ENCODE measurements around the gene CLIC3.
"Not testable (repeated sequence)": the region's sequence is repeated elsewhere in the genome, so short reads cannot be mapped to it uniquely, and the experiment has no call there.

Gene CLIC3

DNA sequence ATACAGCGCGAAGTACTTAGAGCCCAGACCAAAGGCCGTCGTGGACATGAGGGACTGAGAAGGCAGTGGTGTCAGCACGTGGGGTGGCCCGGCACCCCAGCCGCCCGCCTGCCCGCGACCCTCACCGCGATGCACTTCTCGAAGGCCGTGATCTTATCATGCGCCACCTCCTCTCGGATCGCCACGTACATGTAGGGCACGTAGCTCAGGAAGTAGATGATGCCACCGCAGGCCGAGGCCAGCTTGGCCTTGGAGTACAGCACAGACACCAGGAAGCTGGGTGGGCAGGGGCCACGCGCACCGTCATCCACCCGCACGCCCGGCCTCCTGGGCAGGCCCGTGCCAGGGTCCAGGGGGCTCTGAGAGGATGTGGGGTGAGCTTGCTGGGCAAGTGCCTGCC is 20.7 kb upstream of the CLIC3 start:
- no peak for DNase-seq (ENCODE audit: low read depth)

DNA sequence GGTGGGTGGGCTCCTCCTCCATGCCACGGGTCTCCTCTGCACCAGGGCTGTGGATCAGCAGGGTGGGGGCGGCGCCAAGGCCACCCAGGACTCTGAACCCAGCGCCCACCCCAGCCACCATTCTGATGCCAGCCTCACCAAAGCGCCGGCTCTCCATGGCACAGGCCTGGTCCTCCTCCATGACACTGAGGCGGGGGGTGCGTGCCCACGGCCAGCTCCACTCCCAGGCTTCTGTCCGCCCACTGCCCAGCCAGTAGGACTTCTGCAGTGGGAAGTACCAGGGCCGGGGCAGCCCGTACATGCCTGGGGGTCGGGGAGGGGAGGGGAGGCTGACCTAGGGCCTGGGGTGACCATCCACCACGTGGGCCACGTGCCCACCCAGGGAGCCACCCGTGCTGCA is 20.1 kb upstream of the CLIC3 start:
- DNase-seq (ENCODE audit: low read depth): no peak

- no peak for DNase-seq (ENCODE audit: low read depth)
Observed at GRCh38 chr9:137015976-137016375, 19.6 kb upstream of the CLIC3 start.

GRCh38 chr9:137015540-137015930 is 19.2 kb upstream of the CLIC3 start:
- DNase-seq (ENCODE audit: low read depth): no peak

DNA sequence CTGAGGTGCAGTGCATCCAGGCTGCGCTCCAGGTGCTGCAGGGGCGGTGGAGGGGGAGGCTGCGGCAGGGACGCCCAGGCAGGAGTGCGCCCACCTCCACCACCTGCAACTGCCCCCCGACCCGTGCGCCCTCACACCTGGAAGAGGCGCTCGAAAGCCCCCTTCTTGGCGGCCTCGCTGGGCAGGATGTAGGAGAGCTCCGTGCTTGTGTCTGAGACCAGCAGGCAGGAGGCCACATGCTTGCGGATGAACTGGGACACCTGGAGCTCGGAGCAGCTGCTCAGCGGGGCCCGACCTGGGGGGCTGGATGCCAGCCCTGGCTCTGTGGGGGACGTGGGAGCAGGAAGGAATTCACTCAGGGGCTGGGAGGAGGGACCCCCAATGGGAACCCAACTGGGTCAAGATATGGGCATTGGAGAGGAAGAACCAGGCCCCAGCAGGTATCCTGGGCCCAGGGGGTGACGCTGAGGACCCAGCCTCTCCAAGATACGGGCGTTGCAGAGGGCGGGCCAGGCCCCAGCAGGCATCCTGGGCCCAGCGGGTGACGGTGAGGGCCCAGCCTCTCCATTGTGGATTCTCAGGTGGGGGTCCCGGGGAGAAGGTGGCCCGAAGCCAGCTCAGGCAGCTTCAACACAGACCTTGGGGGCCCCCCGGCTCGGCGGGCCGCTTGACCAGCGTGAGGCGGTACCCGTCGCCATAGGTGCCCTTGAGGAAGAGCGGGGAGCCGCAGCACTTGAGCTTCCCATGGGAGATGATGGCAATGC is 18.6 kb upstream of the CLIC3 start:
- DNase-seq (ENCODE audit: low read depth): no peak

GRCh38 chr9:137014166-137014565 is 17.8 kb upstream of the CLIC3 start:
- DNase-seq (ENCODE audit: low read depth): no peak

GRCh38 chr9:137013571-137013940 is 17.2 kb upstream of the CLIC3 start:
- DNase-seq (ENCODE audit: low read depth): no peak

GRCh38 chr9:137012694-137013570 is 16.6 kb upstream of the CLIC3 start:
- no peak for DNase-seq (ENCODE audit: low read depth)

GRCh38 chr9:137011907-137012675 is 15.7 kb upstream of the CLIC3 start:
- no peak for DNase-seq (ENCODE audit: low read depth)

- no peak for DNase-seq (ENCODE audit: low read depth)
Observed at GRCh38 chr9:137011156-137011555, 14.8 kb upstream of the CLIC3 start.

- no peak for DNase-seq (ENCODE audit: low read depth)
Observed at GRCh38 chr9:137009938-137010732, 13.8 kb upstream of the CLIC3 start.

- DNase-seq (ENCODE audit: low read depth): no peak
Observed at GRCh38 chr9:137009217-137009616, 12.8 kb upstream of the CLIC3 start.

DNA sequence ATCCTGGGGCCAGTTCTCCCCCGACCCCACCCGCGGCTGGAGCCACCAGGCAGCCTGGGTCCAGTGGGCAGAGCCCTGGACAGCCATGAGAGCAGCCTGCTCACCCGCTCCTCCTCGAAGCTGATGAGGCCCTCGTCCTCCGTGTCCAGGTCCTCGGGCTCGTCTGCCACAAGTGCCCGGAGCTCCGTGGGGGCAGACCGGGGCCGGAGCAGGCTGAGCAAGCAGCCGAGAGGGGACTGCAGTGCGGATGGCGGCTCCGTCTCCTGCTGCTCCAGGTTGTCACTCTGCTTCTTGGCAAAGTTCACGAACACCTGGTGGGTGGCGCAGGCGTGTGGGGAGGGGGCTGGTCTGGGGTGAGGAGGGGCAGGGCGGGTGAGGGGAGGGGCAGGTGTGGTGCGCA is 11.9 kb upstream of the CLIC3 start:
- DNase-seq (ENCODE audit: low read depth): no peak

DNA sequence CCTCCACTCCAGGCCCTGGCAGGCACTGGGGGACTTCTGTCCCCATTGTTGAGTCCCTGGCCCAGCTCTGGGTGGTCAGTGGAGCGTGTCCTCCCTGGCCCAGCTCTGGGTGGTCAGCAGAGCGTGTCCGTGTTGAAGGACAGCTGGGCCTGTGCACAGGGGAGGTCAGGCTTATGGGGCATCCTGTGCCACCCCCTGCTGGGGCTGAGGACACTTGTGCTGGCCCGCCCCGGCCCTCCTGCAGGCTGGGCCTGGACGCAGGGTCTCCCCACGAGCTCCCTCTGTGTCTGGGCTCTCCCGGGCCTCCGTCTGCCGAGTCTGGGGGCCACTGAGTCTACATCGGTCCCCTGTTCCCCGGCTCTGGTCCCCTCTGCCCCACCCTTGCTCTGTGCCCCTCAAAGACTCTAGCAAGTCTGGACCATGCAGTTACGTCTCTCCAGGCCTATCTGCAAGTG is 11.5 kb upstream of the CLIC3 start:
- no peak for DNase-seq (ENCODE audit: low read depth)

DNA sequence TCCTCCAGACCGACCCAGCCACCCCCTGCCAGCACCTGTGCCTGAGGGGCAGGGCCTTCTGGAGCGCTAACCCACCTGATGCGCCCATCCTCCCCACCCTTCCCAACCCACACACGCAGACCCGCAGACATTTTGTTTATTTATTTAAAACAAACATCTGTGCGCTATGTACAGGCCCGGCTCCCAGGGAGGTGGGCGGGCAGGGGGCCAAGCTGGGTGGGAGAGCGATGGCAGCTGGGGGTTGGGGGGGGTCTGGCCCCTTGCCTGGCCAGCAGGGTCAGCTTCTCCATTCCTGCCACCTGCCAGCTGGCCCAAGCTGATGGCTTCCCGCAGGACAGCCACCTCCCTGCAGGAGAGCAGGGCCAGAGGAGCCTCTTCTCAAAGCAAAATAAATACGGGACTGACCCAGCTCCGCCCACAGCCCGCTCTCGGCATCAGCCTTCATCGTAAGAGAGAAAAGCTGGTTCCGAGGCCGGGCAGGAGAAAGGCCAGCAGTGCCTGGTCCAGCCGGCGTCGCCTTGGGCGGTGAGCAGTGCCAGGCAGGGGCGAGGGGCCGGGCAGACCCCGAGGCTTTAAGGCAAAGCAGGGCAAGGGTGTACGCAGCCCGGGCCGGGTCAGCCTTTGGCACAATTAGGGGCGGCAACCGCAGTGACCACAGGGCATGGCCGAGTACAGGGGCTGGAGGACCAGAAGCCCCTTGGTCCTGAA is 10.9 kb upstream of the CLIC3 start:
- DNase-seq (ENCODE audit: low read depth): peak; percentile 41

DNA sequence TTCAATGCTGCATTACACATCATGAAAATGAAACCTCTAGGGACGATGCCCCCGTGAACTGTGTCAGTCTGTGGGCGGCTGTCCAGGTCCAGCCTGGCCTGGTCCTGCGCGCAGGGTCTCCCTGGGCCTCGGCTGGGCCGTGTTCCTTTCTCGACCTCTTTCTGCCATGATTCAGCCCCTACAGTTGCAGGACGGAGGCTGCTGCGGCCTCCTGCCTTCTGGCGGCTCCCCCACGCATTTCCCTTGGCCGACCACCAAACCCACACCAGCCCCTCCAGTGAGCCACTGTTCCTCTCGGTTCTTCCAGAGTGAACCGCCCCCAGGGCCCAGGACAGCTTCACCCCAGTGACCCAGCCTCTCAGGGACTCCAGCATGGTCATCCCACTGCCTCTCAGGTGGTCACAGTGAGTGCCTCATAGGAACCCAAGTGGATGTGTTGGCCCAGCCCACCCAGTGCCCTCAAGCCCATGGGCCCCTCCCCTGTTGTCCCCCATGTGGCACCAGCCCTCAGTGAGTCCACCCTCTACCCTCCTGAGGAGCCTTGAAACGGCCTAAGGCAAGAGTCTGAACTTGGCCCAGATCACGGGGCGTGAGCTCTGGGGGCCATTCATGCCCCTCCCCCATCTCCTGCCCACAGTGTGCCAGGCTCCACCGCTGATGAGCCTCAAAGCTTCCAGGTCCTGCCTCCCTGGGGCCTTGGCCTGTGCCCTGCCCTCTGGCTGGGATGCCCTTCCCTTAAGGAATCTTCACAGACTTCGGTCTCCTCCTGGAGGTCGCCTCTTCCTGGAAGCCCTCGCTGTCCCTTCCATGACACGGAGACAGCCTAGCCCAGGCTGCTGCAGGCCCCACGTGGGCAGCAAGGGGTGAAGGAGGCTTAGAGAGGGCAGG is 10.0 kb upstream of the CLIC3 start:
- DNase-seq (ENCODE audit: low read depth): no peak

DNA sequence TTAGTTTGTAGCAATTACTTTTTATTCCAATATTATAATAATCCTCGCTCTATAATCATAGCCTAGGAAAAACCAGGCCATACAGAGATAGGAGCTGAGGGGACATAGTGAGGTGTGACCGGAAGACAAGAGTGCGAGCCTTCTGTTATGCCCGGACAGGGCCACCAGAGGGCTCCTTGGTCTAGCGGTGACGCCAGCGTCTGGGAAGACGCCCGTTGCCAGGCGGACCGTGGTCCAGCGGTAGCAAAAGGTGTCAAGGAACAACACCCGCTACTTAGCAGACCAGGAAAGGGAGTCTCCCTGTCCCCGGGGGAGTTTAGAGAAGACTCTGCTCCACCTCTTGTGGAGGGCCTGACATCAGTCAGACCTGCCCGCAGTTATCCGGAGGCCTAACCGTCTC is 7.9 kb upstream of the CLIC3 start:
- not testable (repeated sequence) for DNase-seq (ENCODE audit: low read depth)

DNA sequence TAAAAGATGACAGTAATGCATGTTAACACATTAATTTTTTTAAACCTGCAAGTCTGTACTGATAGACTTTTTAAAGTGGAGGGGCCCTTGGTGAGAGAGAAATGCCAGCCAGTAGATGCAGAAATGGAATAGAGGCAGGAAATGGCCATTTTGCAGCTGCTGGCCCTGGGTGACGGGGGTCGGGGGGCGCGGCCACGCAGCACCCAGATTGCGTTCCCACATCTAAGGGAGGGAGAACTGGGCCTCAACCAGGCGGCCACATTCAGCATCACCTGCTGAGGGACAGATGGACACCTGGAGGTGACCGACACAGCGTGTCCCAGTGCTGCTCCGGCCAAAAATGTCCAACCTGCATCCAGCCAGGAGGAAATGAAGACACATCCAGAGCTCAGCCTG is 6.3 kb upstream of the CLIC3 start:
- DNase-seq (ENCODE audit: low read depth): no peak

DNA sequence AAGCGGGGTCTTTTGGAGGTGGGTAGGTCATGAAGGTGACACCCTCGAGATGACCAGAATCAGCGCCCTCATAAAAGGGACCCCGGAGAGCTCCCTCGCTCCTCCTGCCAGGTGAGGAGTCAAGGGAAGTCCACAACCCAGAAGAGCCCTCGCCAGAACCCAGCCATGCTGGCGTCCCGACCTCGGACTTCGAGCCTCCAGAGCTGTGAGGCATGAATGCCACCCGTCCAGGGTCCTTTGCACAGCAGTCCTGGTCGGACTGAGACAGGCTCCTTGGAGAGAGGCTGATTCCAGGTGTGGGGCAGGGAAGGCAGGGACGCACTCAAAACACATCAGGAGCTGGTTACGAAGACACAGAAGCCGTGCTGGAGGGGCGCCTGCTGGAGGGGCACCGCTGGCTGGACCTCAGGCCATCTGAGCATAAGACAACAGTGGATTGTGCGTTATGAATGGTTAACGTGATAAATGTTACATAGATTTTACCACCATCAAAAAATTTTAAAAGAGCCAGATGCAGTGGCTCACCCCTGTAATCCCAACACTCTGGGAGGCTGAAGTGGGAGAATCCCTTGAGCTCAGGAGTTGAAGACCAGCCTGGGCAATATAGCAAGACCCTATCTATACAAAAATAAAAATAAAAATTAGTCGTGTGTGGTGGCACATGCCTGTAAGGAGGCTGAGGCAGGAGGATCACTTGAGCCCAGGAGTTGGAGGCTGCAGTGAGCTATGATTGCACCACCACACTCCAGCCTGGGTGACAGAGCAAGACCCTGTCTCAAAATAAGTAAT is 5.7 kb upstream of the CLIC3 start:
- no peak for DNase-seq (ENCODE audit: low read depth)

Data from fibroblast of gingiva (primary cell).